GM18526 (cell line): ENCODE data around the gene RAMAC.

Source experiments
- POLR2A ChIP-seq: IDR thresholded peaks from 3 replicates; pipeline ENCODE4 v1.6.1; 2011; ENCODE audit not compliant: insufficient read length; ENCODE audit errors: extremely low read depth

RAMAC gene

GRCh38 chr15:83039206-83039605 is 53.2 kb downstream of the RAMAC start:
- TF ChIP-seq POLR2A, result no peak
